Urinary bladder (tissue), 4 donors: ENCODE data around the gene VCAM1. TPM values are rescaled to one million over a fixed set of nuclear protein-coding genes. Genes with fewer than 3 reads are reported as not detected.
A peak's percentile ranks its signal among the peaks of the same experiment; 100 is the strongest.

ENCODE experiments used
- DNase-seq: peaks from one replicate; pipeline ENCODE4 v3.0.0-alpha.2; 2015; ENCODE audit errors: extremely low spot score
- H3K27ac ChIP-seq: one replicate; pipeline ENCODE4 v1.5.1; 2013; ENCODE audit warnings: low read depth, mild to moderate bottlenecking, moderate library complexity
- H3K36me3 ChIP-seq: one replicate; pipeline ENCODE4 v1.6.1; 2013; ENCODE audit warnings: mild to moderate bottlenecking, moderate library complexity; ENCODE audit not compliant: insufficient read depth
- H3K4me1 ChIP-seq: one replicate; pipeline ENCODE4 v1.6.1; 2013; ENCODE audit warnings: mild to moderate bottlenecking, moderate library complexity; ENCODE audit not compliant: insufficient read depth
- H3K4me3 ChIP-seq: one replicate; pipeline ENCODE4 v1.5.1; 2013; ENCODE audit warnings: low read depth, low read length
- WGBS: extraction: QIAGEN DNeasy Blood & Tissue Kit; methylation state at CpG from one replicate; pipeline ENCODE4 v1.1.7; 2013; 5-methylcytosine and 5-hydroxymethylcytosine counted together
- polyA plus RNA-seq: library from polyadenylated mRNA; stranded (reverse); fragments of 200-250 nt; gene quantifications from one replicate; pipeline ENCODE4 v1.2.3, GENCODE V29; 2013
- total RNA-seq: library from RNA; depleted of rRNA; stranded (reverse); fragments of >200 nt; gene quantifications from one replicate; pipeline ENCODE4 v1.2.3, GENCODE V29; 2014
- donor health status: healthy with polysubstance abuse.
- donor health status: healthy.

Gene VCAM1, protein sequence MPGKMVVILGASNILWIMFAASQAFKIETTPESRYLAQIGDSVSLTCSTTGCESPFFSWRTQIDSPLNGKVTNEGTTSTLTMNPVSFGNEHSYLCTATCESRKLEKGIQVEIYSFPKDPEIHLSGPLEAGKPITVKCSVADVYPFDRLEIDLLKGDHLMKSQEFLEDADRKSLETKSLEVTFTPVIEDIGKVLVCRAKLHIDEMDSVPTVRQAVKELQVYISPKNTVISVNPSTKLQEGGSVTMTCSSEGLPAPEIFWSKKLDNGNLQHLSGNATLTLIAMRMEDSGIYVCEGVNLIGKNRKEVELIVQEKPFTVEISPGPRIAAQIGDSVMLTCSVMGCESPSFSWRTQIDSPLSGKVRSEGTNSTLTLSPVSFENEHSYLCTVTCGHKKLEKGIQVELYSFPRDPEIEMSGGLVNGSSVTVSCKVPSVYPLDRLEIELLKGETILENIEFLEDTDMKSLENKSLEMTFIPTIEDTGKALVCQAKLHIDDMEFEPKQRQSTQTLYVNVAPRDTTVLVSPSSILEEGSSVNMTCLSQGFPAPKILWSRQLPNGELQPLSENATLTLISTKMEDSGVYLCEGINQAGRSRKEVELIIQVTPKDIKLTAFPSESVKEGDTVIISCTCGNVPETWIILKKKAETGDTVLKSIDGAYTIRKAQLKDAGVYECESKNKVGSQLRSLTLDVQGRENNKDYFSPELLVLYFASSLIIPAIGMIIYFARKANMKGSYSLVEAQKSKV
- total RNA-seq (136 TPM), polyA plus RNA-seq (13.2 TPM)

DNA sequence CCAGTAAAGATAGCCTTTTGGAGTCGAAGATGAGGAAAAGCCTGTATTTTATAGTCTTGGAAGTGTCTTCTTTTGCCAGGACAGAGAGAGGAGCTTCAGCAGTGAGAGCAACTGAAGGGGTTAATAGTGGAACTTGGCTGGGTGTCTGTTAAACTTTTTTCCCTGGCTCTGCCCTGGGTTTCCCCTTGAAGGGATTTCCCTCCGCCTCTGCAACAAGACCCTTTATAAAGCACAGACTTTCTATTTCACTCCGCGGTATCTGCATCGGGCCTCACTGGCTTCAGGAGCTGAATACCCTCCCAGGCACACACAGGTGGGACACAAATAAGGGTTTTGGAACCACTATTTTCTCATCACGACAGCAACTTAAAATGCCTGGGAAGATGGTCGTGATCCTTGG, at the start of gene VCAM1:
VCAM1 (plus strand) TSS at position 253 of the 400 bp plus-strand sequence; CDS start at position 372, 119 bp downstream.
- H3K36me3 ChIP-seq: peaks cover 2% of the 10 kb centered on the region
- no peaks in the 10 kb centered on the region for H3K4me1 ChIP-seq
- WGBS: 11% methylated on average over 7 of the region's 7 CpGs
- no peak for DNase-seq
- no peak within 1 kb of the TSS for H3K27ac ChIP-seq
- H3K4me3 ChIP-seq: peak within 1 kb of the TSS; percentile 45

- 37% methylated on average over 1 of the region's 1 CpG for WGBS
- DNase-seq: no peak
- H3K27ac ChIP-seq: no peak overlapping the region
- H3K36me3 ChIP-seq: no peaks in the 10 kb centered on the region
- H3K4me3 ChIP-seq: no peak overlapping the region
- no peaks in the 10 kb centered on the region for H3K4me1 ChIP-seq
Observed at GRCh38 chr1:100670083-100670482, 49.5 kb upstream of the VCAM1 start.

- DNase-seq: no peak
- Histone ChIP-seq H3K27ac (no peak overlapping the region), H3K4me1 (no peaks in the 10 kb centered on the region), H3K4me3 (no peak overlapping the region), H3K36me3 (no peaks in the 10 kb centered on the region)
Observed at GRCh38 chr1:100671601-100672000, 47.9 kb upstream of the VCAM1 start.

GRCh38 chr1:100683448-100684349, 35.8 kb upstream of the VCAM1 start:
- no peaks in the 10 kb centered on the region for H3K4me1 ChIP-seq
- no peaks in the 10 kb centered on the region for H3K36me3 ChIP-seq
- no peak overlapping the region for H3K27ac ChIP-seq
- DNase-seq: no peak
- H3K4me3 ChIP-seq: no peak overlapping the region
- 69% methylated on average over 2 of the region's 2 CpGs for WGBS

GRCh38 chr1:100699744-100700143, 19.8 kb upstream of the VCAM1 start:
- no peak overlapping the region for H3K27ac ChIP-seq
- H3K4me1 ChIP-seq: no peaks in the 10 kb centered on the region
- no peak for DNase-seq
- no peaks in the 10 kb centered on the region for H3K36me3 ChIP-seq
- H3K4me3 ChIP-seq: no peak overlapping the region
- 14% methylated on average over 1 of the region's 1 CpG for WGBS

GRCh38 chr1:100700586-100700985, 19.0 kb upstream of the VCAM1 start:
- Histone ChIP-seq H3K4me1 (no peaks in the 10 kb centered on the region), H3K36me3 (no peaks in the 10 kb centered on the region), H3K27ac (no peak overlapping the region), H3K4me3 (no peak overlapping the region)
- WGBS: 81% methylated on average over 4 of the region's 4 CpGs
- no peak for DNase-seq

GRCh38 chr1:100703052-100703451, 16.5 kb upstream of the VCAM1 start:
- DNase-seq: no peak
- WGBS: 63% methylated on average over 2 of the region's 2 CpGs
- H3K36me3 ChIP-seq: no peaks in the 10 kb centered on the region
- no peak overlapping the region for H3K27ac ChIP-seq
- no peaks in the 10 kb centered on the region for H3K4me1 ChIP-seq
- H3K4me3 ChIP-seq: no peak overlapping the region

DNA sequence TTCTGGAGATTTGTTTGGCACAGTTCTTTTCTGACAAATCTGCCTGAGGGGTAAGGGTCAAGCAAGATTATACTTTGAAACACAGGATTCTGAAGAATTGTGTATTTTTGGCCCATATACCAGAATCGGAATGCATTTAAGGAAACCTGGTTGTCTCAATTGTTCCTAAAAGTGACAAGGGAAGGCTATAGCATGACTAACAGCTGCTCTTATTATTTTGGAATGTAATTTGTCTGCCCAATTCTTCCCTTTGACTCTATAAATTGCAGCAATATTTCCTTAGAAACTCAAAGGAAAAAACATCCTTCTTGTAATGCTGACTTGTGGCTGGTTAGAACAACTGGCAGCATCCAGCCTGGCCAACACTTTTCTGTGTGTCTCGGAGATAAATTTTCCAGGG, 15.8 kb upstream of the VCAM1 start:
- Histone ChIP-seq H3K4me1 (no peaks in the 10 kb centered on the region), H3K4me3 (no peak overlapping the region), H3K36me3 (no peaks in the 10 kb centered on the region), H3K27ac (no peak overlapping the region)
- WGBS: 61% methylated on average over 2 of the region's 2 CpGs
- no peak for DNase-seq

DNA sequence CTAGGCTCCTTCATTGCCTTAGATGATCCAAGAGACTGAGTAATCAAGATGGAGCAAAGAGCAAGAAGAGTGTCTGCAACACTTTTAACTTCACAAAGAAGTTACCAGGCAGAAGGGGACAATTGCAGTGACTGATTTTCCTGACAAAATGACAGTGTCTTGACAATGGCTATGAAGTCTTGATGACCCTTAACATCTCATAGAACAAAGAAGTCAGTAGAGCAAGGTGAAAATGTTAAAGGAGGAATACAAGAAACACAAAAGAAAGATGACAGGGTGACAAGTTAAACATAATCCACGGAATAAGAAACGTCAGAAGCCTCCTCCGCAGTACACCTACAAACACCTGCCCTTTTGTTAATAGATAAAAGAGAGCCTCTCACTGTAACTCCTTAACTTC, 15.1 kb upstream of the VCAM1 start:
- 91% methylated on average over 3 of the region's 3 CpGs for WGBS
- H3K4me1 ChIP-seq: no peaks in the 10 kb centered on the region
- H3K27ac ChIP-seq: no peak overlapping the region
- DNase-seq: no peak
- no peaks in the 10 kb centered on the region for H3K36me3 ChIP-seq
- H3K4me3 ChIP-seq: no peak overlapping the region

DNA sequence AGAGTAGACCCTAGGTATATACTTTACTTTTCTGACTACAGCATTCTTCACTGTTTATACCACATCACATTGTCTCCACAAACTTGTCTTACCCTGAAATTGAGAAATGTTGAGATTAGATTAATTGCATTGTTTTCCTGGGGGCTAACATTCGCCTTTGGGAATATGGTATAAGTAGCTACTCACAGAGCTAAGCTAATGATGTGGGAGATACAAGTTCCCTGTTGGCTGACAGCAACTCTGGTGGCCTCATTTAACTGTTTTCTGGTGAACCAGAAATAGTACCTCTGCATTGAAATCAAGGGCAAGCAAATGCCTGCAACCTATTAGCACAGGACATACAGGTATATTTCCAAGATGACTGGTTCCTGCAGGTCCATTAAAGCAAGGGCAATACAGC, 13.2 kb upstream of the VCAM1 start:
- H3K36me3 ChIP-seq: no peaks in the 10 kb centered on the region
- no peak for DNase-seq
- H3K27ac ChIP-seq: no peak overlapping the region
- no peaks in the 10 kb centered on the region for H3K4me1 ChIP-seq
- no peak overlapping the region for H3K4me3 ChIP-seq
- WGBS: 100% methylated on average over 1 of the region's 1 CpG

DNA sequence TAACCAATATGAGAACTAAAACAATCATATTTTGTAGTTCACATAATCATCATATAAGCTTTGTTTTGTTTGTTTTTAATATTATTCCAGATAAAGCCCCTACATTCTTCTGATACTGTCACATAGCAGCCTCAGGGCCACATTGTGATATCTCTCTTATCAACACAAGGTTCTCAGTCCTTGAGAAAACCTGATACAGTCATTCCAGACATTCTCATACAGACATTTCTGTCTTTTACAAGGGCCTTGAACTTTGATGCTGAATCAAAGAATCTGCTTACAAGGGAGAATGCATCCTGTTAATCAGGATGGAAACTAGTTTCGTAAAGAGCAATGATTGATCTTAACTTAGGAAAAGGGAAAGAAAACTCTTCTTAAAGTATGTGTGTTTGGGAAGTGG, 12.7 kb upstream of the VCAM1 start:
- Histone ChIP-seq H3K27ac (no peak overlapping the region), H3K36me3 (no peaks in the 10 kb centered on the region)
- WGBS: 91% methylated on average over 1 of the region's 1 CpG

GRCh38 chr1:100708476-100709062, 11.0 kb upstream of the VCAM1 start:
- Histone ChIP-seq H3K36me3 (no peaks in the 10 kb centered on the region), H3K4me3 (no peak overlapping the region), H3K4me1 (no peaks in the 10 kb centered on the region), H3K27ac (no peak overlapping the region)
- peak; percentile 10 for DNase-seq
- 34% methylated on average over 2 of the region's 2 CpGs for WGBS

More for the DNA sequence above, 12.7 kb upstream of the VCAM1 start:
- DNase-seq: no peak
- no peak overlapping the region for H3K4me3 ChIP-seq
- H3K4me1 ChIP-seq: no peaks in the 10 kb centered on the region
